HL-60 (cell line): Measurements from ENCODE around the gene CENPV.
A peak's percentile ranks its signal among the peaks of the same experiment; 100 is the strongest.
"Not testable (repeated sequence)": the region's sequence is repeated elsewhere in the genome, so short reads cannot be mapped to it uniquely, and the experiment has no call there.

Source experiments
- DNase-seq, 2 experiments: peaks; one replicate each; pipeline ENCODE4 v3.0.0-alpha.2; 2010 to 2020; ENCODE audit warnings: low read depth in 1 of 2, low spot score in 1 of 2
- H3K27ac ChIP-seq: fragments of 250-450 bp; sonication (Bioruptor Pico); replicated peaks from 2 replicates; pipeline ENCODE4 v1.5.1; 2020; ENCODE audit warnings: mild to moderate bottlenecking, moderate library complexity
- H3K27me3 ChIP-seq: fragments of 250-450 bp; sonication (Bioruptor Pico); 2 replicates; pipeline ENCODE4 v1.5.1; 2021; ENCODE audit warnings: mild to moderate bottlenecking, moderate library complexity; ENCODE audit not compliant: insufficient read depth, poor library complexity, severe bottlenecking
- H3K4me3 ChIP-seq: replicated peaks from 2 replicates; pipeline ENCODE4 v1.5.1; 2011; ENCODE audit warnings: mild to moderate bottlenecking, control low read depth, low read length; ENCODE audit not compliant: insufficient read depth
- GABPA ChIP-seq: IDR thresholded peaks from 2 replicates; pipeline ENCODE4 v1.6.1; 2012; ENCODE audit warnings: low read depth
- POLR2AphosphoS5 ChIP-seq: IDR thresholded peaks from 2 replicates; pipeline ENCODE4 v1.6.1; 2012; ENCODE audit warnings: low read depth
- SPI1 ChIP-seq: IDR thresholded peaks from 2 replicates; pipeline ENCODE4 v1.6.1; 2012; ENCODE audit warnings: low read depth, mild to moderate bottlenecking, borderline replicate concordance
- long read RNA-seq: library from polyadenylated mRNA; unstranded; transcript quantifications from one replicate; pipeline ENCODE4 v2.0.0, GENCODE V29; 2020
- TF ChIP-seq, protein P1 (sequence below): IDR thresholded peaks from 2 replicates; pipeline ENCODE4 v1.6.1; 2012; ENCODE audit warnings: low read depth; ENCODE audit not compliant: insufficient replicate concordance
- TF ChIP-seq, protein P2 (sequence below): IDR thresholded peaks from one replicate; pipeline ENCODE4 v1.5.1; 2011; ENCODE audit warnings: low read length, control low read depth, inconsistent platforms; ENCODE audit not compliant: insufficient read depth

CENPV gene
- long read RNA-seq, transcript CENPV-203 (5 exons, 1,770 nt): major isoform, 8 of 11 reads
- long read RNA-seq, partial matches to known transcripts: 0 of 11 reads
- long read RNA-seq, other reads (novel, unspliced or antisense): 3 of 11 reads

DNA sequence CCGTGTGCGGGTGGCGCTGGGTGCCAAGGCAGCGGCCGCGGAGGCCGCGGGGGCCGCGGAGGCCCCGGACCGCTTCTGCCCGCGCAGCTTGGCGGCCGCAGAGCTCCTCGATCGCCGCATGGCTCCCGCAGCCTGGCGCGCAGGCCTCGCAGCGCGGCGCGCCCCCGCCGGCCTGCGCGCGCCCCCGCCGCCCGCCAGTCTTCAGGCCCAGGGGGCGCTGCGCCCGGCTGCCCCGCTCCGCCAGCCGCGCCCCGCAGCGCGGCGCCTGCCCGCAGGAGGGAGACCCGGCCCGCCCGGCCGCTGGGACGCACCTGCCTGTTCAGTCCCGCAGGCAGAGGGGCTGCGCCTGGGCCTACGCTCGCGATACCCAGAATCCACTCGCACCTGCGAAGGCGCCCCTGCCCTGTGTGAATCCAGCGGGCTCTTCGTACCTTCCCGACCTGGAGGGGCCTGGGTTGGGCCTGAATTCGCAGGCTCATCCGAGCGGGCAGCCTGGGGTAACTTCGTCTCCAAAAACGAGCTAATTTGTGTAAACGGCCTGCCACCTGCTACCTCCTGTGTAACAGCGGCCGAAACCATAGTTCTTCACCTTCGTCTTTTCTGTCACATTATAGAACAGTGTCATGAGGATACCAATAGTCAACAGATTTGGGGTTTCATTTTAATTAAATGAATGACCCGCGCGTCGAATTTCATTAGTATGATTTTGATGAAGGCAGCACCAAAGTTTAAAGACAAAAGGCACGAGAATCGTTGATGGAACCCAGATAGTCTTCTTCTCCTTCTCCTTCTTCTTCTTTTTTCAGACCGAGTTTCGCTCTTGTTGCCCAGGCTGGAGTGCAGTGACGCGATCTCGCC is at the start of gene CENPV:
Gene CENPV (minus strand): TSS at position 153 of the 858 bp plus-strand sequence. CDS start 33 bp downstream, at position 120.
- Histone ChIP-seq H3K27ac (peak within 1 kb of the TSS; percentile 76), H3K27me3 (no peaks in the 10 kb centered on the region), H3K4me3 (peak within 1 kb of the TSS; percentile 59)
- DNase-seq: peak; percentile 18 to 30
- TF ChIP-seq SPI1 (no peak), GABPA (no peak), POLR2AphosphoS5 (no peak)
- TF ChIP-seq, protein P1, sequence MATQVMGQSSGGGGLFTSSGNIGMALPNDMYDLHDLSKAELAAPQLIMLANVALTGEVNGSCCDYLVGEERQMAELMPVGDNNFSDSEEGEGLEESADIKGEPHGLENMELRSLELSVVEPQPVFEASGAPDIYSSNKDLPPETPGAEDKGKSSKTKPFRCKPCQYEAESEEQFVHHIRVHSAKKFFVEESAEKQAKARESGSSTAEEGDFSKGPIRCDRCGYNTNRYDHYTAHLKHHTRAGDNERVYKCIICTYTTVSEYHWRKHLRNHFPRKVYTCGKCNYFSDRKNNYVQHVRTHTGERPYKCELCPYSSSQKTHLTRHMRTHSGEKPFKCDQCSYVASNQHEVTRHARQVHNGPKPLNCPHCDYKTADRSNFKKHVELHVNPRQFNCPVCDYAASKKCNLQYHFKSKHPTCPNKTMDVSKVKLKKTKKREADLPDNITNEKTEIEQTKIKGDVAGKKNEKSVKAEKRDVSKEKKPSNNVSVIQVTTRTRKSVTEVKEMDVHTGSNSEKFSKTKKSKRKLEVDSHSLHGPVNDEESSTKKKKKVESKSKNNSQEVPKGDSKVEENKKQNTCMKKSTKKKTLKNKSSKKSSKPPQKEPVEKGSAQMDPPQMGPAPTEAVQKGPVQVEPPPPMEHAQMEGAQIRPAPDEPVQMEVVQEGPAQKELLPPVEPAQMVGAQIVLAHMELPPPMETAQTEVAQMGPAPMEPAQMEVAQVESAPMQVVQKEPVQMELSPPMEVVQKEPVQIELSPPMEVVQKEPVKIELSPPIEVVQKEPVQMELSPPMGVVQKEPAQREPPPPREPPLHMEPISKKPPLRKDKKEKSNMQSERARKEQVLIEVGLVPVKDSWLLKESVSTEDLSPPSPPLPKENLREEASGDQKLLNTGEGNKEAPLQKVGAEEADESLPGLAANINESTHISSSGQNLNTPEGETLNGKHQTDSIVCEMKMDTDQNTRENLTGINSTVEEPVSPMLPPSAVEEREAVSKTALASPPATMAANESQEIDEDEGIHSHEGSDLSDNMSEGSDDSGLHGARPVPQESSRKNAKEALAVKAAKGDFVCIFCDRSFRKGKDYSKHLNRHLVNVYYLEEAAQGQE: no peak
- TF ChIP-seq, protein P2, sequence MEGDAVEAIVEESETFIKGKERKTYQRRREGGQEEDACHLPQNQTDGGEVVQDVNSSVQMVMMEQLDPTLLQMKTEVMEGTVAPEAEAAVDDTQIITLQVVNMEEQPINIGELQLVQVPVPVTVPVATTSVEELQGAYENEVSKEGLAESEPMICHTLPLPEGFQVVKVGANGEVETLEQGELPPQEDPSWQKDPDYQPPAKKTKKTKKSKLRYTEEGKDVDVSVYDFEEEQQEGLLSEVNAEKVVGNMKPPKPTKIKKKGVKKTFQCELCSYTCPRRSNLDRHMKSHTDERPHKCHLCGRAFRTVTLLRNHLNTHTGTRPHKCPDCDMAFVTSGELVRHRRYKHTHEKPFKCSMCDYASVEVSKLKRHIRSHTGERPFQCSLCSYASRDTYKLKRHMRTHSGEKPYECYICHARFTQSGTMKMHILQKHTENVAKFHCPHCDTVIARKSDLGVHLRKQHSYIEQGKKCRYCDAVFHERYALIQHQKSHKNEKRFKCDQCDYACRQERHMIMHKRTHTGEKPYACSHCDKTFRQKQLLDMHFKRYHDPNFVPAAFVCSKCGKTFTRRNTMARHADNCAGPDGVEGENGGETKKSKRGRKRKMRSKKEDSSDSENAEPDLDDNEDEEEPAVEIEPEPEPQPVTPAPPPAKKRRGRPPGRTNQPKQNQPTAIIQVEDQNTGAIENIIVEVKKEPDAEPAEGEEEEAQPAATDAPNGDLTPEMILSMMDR: no peak

DNA sequence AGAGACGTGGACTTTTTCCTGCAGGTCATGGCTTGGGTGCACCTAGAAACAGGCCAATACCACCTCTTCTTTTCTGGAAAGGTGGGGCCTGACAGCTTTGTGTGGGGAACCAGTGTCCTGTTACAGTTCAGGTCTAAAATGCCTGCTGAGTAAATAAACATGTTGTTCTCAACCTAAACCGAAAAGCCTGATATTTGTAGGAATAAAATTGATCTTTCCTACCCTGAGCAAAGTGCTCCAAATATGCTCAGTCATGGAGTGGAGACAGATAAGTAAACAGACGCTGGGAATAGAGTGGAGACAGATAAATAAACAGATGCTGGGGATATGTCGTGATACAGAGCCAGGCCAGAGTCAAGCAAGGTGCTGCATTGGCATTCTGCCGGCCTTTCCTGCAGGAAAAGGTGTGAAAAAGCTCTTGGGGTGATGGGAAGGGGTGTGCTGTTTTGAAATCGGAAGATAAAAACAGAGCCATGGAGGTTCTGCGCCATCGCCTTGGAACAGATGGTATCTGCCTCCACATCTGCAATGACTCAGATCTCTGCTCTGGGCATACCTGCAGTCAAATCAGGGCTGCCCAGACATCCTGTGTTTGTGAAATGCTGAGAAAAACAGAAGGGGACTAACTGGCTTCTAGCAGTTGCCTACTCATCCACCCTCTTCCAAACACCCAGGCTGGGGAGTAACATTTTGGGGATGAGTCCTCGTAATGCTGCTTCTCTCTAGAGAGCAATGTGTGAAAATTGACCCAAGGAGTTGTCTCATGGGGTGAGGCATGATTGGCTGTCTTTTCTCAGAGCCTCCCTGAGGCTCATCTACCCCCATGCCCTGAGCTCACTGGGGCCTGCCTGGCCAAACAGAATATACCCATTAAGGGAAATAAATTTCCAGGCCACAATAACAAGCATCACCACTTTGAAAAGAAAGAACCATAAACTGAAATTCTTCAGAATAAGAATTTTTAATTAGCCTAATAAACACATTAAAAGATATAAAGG is 45.3 kb upstream of the CENPV start:
- DNase-seq: no peak
- H3K27ac ChIP-seq: no peak overlapping the region
- no peak overlapping the region for H3K4me3 ChIP-seq
- H3K27me3 ChIP-seq: no peaks in the 10 kb centered on the region
- TF ChIP-seq GABPA (no peak), POLR2AphosphoS5 (no peak), SPI1 (no peak)
- TF ChIP-seq, protein P1: no peak
- TF ChIP-seq, protein P2: no peak

DNA sequence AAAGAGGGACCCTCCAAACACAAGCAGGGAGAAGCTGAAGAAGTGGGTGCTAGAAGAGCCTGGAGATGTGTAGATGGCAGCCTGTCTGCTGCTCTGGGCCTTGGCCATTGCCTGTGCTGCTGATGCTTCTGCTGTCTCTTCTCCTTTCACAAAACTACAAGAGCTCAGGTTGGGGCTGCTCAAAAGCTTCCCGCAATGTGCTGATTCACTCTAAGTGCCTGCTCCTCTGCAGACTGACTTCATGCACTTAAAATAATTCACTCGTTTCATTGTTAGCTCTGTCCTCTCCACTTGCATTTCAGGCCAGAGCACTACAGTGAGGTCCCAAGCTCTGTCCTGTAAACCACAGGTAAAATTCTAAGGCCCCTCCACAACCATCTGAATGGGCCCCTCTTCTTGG is 43.4 kb upstream of the CENPV start:
- H3K27ac ChIP-seq, H3K4me3 ChIP-seq, DNase-seq, H3K27me3 ChIP-seq: not testable (repeated sequence)

DNA sequence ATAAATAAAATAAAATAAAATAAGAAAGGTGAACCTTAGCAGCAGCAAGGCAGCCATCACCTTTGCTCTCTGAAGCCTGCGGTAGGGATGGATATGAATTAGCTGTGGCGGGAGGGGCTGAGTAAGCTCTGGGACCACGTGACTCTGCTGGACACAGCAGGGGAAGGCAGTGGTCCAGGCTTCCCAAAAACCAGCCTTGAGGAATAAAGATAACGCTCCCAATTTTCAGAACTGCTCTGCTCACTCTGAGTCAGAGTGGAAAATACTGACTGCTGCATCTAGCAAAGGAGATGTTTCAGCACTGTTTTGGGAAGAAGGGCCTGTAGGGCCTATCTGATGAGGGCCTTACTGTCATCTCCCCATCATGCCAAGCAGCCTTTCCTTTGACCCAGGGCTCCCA is 42.6 kb upstream of the CENPV start:
- not testable (repeated sequence) for H3K27me3 ChIP-seq, H3K4me3 ChIP-seq, DNase-seq, H3K27ac ChIP-seq

DNA sequence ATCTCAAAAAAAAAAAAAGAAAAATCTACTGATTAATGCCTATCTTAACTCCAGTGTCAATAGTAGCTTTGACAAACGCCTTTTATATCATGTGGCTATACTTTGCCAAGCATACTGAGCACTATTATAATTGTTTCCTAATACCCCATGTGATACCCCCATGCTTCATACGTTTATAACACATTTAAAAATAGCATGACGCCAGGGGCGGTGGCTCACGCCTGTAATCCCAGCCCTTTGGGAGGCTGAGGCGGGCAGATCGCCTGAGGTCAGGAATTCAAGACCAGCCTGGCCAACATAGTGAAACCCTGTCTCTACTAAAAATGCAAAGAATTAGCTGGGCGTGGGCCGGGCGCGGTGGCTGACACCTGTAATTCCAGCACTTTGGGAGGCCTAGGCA is 39.2 kb upstream of the CENPV start:
- H3K4me3 ChIP-seq: not testable (repeated sequence)

More for the DNA sequence above, 39.2 kb upstream of the CENPV start:
- not testable (repeated sequence) for DNase-seq, H3K27me3 ChIP-seq, H3K27ac ChIP-seq
